Stimulated activated CD8-positive, alpha-beta memory T cell treated with anti-CD3 and anti-CD28 coated beads, Interleukin-15, amount 100 ng/mL, for 1 hour (primary cell): ENCODE data around the gene MAGEA9B.
"Not testable (repeated sequence)": the region's sequence is repeated elsewhere in the genome, so short reads cannot be mapped to it uniquely, and the experiment has no call there.

Experiments
- DNase-seq: peaks from one replicate; pipeline ENCODE4 v3.0.0-alpha.2; 2020; ENCODE audit warnings: low read depth

Gene MAGEA9B

GRCh38 chrX:149534926-149535602 is 52.2 kb downstream of the MAGEA9B start:
- not testable (repeated sequence) for DNase-seq

- DNase-seq = not testable (repeated sequence)
Measured at GRCh38 chrX:149533999-149534398, 53.3 kb downstream of the MAGEA9B start.

DNA sequence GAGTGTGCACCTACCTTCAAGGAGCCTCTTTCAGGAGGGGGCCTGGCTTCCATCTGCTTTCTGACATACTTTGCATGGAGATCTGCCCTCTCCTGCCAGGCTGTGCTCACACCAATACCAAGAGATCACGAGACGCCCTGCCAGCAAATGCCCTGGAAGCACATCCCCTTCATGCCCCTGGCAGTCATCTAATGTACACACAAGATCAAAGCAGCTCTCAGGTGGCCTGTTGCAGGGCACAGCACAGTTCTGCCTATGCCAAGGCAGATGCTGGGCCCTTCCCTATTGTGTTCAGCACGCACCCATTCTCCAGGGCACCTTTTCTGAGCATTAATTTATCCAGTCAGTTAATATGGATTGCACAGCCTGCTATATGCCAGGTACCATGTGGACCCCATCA is 54.4 kb downstream of the MAGEA9B start:
- DNase-seq = not testable (repeated sequence)
